ENCODE results near the gene IL34.
"Not testable (repeated sequence)": the region's sequence is repeated elsewhere in the genome, so short reads cannot be mapped to it uniquely, and the experiment has no call there.

The IL34 gene

DNA sequence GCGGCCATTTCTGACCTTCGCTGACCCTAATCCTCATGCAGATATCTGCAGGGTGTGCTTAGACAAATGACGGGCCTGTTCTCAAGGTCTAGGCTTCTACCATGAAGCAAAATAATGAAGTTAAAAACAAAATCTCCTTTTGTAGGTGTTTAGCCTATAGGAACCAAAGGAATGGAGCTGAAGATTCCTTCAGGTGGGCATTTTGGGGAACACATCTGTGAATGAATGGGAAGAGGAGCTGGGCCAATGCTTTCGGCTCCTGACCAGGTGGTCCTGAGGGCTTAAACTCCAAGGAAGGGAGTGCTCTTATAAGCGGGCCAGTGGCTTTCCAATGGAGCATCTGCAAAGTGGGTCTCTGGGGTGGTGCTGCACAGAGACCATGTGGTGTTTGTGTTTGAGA lies 14.1 kb upstream of the IL34 start:
- DNase-seq (ENCODE audit: low read depth), result no peak
- TF ChIP-seq, protein P1, sequence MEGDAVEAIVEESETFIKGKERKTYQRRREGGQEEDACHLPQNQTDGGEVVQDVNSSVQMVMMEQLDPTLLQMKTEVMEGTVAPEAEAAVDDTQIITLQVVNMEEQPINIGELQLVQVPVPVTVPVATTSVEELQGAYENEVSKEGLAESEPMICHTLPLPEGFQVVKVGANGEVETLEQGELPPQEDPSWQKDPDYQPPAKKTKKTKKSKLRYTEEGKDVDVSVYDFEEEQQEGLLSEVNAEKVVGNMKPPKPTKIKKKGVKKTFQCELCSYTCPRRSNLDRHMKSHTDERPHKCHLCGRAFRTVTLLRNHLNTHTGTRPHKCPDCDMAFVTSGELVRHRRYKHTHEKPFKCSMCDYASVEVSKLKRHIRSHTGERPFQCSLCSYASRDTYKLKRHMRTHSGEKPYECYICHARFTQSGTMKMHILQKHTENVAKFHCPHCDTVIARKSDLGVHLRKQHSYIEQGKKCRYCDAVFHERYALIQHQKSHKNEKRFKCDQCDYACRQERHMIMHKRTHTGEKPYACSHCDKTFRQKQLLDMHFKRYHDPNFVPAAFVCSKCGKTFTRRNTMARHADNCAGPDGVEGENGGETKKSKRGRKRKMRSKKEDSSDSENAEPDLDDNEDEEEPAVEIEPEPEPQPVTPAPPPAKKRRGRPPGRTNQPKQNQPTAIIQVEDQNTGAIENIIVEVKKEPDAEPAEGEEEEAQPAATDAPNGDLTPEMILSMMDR (conservative IDR thresholded peaks at IDR 0.05; ENCODE audit: control insufficient read depth, insufficient read depth, low read depth, low read length), result no peak
- H3K4me3 ChIP-seq (ENCODE audit: control insufficient read depth, low read depth, low read length), result no peak overlapping the region

DNA sequence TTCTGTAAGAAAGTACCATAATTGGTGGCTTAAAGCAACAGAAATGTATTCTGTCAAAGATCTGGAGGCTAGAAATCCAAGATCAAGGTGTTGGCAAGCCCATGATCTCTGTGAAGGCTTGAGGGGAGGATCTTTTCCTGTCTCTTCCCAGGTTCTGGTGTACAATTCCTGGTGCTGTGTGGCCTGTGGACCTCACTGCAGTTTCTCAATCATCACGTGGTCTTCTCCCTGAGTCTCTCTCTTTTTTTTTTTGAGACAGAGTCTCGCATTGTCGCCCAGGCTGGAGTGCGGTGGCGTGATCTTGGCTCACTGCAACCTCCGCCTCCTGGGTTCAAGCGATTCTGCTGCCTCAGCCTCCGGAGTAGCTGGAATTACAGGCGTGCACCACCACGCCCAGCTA lies 12.7 kb upstream of the IL34 start:
- H3K4me3 ChIP-seq (ENCODE audit: control insufficient read depth, low read depth, low read length); DNase-seq (ENCODE audit: low read depth): not testable (repeated sequence)

DNA sequence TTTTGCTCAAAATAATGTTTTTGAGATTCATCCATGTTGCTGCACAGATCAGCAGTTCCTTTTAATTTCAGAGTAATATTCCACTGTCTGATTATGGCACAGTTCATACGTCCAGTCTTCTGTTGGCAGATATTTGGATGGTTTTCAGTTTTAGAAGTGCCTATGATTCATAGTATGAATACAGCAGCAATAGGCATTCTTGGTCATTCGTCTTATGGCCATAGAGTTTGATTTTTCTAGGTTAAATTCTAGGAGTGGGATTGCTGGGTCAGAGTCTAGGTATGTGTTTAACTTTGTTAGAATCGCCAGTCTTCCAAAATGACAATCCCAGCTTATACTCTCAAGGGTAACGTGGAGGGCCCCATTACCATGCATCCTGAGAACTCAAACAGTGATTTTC lies 11.5 kb upstream of the IL34 start:
- peak; percentile 41 for DNase-seq (ENCODE audit: low read depth)
- TF ChIP-seq, protein P1 (conservative IDR thresholded peaks at IDR 0.05; ENCODE audit: control insufficient read depth, insufficient read depth, low read depth, low read length), result no peak
- no peak overlapping the region for H3K4me3 ChIP-seq (ENCODE audit: control insufficient read depth, low read depth, low read length)

DNA sequence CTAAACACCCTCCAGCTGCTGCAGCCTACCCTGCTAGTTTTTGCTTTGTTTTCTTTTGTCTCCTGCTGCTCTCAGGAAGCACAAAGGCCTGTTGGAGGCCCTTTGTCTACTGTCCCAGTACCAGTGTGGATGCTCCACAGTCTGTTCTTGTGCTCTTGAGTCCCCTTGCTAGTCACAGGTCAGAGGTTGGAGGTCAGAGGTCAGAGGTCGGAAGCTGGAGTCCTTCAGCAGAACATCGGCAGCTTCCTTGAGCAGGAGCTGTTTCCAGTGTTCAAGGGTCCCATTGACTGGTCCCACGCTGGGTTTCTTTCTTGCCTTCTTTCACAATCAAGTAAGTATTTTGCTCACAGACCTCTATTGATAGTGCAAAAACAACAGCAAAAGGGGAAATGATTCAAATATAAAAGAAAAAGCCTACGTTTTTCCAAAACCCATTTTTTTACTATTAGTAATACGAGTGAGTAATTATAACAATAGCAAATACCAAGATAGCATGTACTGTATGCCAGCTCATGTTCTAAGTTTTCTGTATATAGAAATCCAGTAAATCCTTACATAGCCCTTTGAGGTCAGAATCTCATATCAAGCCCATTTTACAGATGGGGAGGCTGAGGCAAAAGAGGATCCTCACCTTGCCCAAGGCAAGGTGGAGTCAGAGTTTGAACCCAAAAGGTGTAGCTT lies 10.9 kb upstream of the IL34 start:
- H3K4me3 ChIP-seq (ENCODE audit: control insufficient read depth, low read depth, low read length), result no peak overlapping the region
- TF ChIP-seq, protein P1 (conservative IDR thresholded peaks at IDR 0.05; ENCODE audit: control insufficient read depth, insufficient read depth, low read depth, low read length), result no peak
- peak; percentile 75 for DNase-seq (ENCODE audit: low read depth)

DNA sequence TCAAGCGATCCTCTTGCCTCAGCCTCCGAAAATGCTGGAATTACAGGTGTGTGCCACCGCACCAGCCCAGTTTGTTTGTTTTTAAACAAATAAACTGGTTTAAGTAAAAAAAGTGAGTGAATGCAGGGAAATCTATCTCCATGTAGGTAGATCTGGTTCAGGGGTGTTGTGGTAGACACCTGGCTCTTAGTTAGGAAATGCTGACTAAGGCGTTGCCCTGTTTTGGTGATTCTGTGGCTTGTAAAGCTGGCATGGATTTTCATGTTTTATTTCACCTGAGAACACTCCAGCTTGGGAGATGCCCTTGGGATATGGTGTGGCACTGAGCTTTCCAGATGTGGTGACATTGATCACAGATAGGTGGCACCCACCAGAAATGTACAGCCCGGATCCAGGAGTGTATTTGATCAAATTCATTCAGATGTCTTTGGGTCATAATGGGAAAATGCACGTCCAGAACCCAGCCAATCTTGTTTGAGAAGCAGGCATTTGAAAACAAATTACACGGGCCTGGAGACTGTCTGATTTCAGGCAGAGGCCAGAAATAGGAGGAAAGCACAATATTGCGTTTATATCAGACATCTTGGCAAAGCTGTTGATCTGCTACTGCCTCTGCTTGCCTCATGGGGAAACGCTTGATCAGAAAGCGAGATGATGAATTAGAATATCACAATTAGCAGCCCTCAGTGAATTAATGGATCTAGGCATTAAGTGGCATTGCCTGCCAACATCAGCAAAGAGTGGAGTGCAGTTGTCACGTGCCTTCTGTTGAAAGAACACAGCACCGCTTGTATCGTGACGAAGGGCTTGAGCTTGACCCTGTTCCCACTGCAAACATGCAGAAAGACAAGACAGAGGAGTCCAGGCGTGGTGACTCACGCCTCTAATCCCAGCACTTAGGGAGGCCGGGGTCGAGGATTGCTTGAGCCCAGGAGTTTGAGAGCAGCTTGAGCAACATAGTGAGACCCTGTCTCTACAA lies 7.3 kb upstream of the IL34 start:
- TF ChIP-seq, protein P1 (conservative IDR thresholded peaks at IDR 0.05; ENCODE audit: control insufficient read depth, insufficient read depth, low read depth, low read length), result no peak
- DNase-seq (ENCODE audit: low read depth), result peak; percentile 82
- no peak overlapping the region for H3K4me3 ChIP-seq (ENCODE audit: control insufficient read depth, low read depth, low read length)

DNA sequence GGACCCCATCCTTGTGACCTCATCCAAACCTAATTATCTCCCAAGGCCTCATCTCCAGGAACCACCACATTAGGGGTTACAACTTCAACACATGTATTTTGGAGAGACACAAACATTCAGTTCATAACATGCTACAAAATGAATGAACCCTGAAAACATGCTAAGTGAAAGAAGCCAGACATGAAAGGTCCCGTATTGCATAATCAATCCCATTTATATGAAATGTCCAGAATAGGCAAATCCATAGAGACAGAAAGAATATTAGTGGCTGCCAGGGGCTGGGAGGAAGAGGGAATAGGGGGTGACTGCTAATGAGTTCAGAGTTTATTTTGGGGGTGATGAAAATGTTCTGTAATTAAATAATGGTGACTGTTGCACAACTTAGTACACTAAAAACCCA lies 3.7 kb upstream of the IL34 start:
- TF ChIP-seq, protein P1 (conservative IDR thresholded peaks at IDR 0.05; ENCODE audit: control insufficient read depth, insufficient read depth, low read depth, low read length), result no peak
- no peak overlapping the region for H3K4me3 ChIP-seq (ENCODE audit: control insufficient read depth, low read depth, low read length)
- no peak for DNase-seq (ENCODE audit: low read depth)

DNA sequence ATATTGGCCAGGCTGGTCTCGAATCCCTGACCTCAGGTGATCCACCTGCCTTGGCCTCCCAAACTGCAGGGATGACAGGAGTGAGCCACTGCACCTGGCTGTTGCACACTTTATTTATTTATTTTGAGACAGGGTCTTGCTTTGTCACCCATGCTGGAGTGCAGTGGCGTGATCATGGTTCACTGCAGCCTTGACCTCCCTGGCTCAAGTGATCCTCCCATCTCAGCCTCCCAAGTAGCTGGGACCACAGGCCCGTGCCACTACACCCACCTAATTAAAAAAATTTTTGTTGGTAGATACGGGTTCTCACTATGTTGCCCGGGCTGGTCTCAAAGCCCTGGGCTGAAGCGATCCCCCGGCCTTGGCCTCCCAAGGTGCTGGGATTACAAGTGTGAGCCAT lies 3.1 kb upstream of the IL34 start:
- not testable (repeated sequence) for H3K4me3 ChIP-seq (ENCODE audit: control insufficient read depth, low read depth, low read length); DNase-seq (ENCODE audit: low read depth)
